Kidney (tissue), 14 donors: ENCODE results near the gene KNG1. TPM values are rescaled to one million over a fixed set of nuclear protein-coding genes. Genes with fewer than 3 reads are reported as not detected.

Source experiments
- DNase-seq, 5 donors: peaks; one replicate each; pipeline ENCODE4 v3.0.0-alpha.2; 2013 to 2020
- FAIRE-seq: peaks from 2 replicates; lab custom pipeline; 2012; peaks lifted over from hg19 to GRCh38; lab: Jason Lieb, UNC
- H3K27ac ChIP-seq, 2 donors: one replicate each; pipeline ENCODE4 v1.7.0; 2013; ENCODE audit warnings: low read depth in 2 of 2, low read length in 2 of 2, inconsistent platforms in 1 of 2
- H3K27me3 ChIP-seq: one replicate; pipeline ENCODE4 v1.7.1; 2013; ENCODE audit warnings: low read length, inconsistent platforms; ENCODE audit not compliant: control insufficient read depth, insufficient read depth
- H3K36me3 ChIP-seq, 3 donors: one replicate each; pipeline versions ENCODE4 v1.7.0 to v1.7.1; 2013; ENCODE audit warnings: low read length in 3 of 3, control low read depth in 1 of 3, inconsistent platforms in 1 of 3; ENCODE audit not compliant: insufficient read depth in 3 of 3, control insufficient read depth in 2 of 3
- H3K4me1 ChIP-seq, 3 donors: one replicate each; pipeline versions ENCODE4 v1.7.0 to v1.7.1; 2013; ENCODE audit warnings: low read length in 3 of 3, inconsistent platforms in 1 of 3, low read depth in 1 of 3; ENCODE audit not compliant: control insufficient read depth in 2 of 3, insufficient read depth in 2 of 3
- H3K4me3 ChIP-seq, 3 donors: one replicate each; pipeline versions ENCODE4 v1.7.0 to v1.8.1; 2013; ENCODE audit warnings: low read length in 3 of 3, control low read depth in 1 of 3, inconsistent platforms in 1 of 3
- H3K9ac ChIP-seq, 3 donors: one replicate each; pipeline versions ENCODE4 v1.7.0 to v1.7.1; 2013; ENCODE audit warnings: low read length in 3 of 3, control low read depth in 1 of 3, inconsistent platforms in 1 of 3
- H3K9me3 ChIP-seq, 3 donors: one replicate each; pipeline versions ENCODE4 v1.7.0 to v1.7.1; 2013; ENCODE audit warnings: low read length in 3 of 3, control low read depth in 1 of 3, inconsistent platforms in 1 of 3; ENCODE audit not compliant: control insufficient read depth in 2 of 3, insufficient read depth in 1 of 3
- CTCF ChIP-seq: IDR thresholded peaks from 3 replicates; pipeline ENCODE4 v1.5.1; 2012; ENCODE audit warnings: mild to moderate bottlenecking, moderate library complexity, borderline replicate concordance; ENCODE audit not compliant: insufficient read depth; ENCODE audit errors: extremely low read depth
- intact Hi-C: fragments of 100-400 bp; cut with DNase I; formaldehyde crosslinking; loops from one replicate; pipeline ENCODE4 v1.11.1; 2022
- polyA plus RNA-seq: library from polyadenylated mRNA; stranded (reverse); fragments of 350-450 nt; fragmentation: Illumina TruSeq; extraction: RNeasy Lipid Tissue Mini Kit (QIAGEN cat#74804); gene quantifications from one replicate; pipeline ENCODE4 v1.2.3, GENCODE V29; 2014; ENCODE audit warnings: low read depth, low replicate concordance; ENCODE audit not compliant: insufficient read depth
- total RNA-seq: library from RNA; stranded (reverse); fragmentation: NEBNext Ultra II Directional; extraction: Animal tissue kit (Norgen Biotek cat#: 25700); gene quantifications from one replicate; pipeline ENCODE4 v1.2.1, GENCODE V29; 2021
- donor health status: control.
- donor health status: control.
- donor health status: control.
- donor health status: control.
- donor health status: control.
- donor health status: DM: yes; HTN: yes; CAD: no.
- donor health status: Normal renal cell carcinoma (clear cell type).

Gene KNG1
- total and polyA plus RNA-seq, 2 donors from 2014 or later = 8.7 to 710 TPM

GRCh38 chr3:186694288-186695032 is 22.7 kb upstream of the KNG1 start:
- FAIRE-seq = no peak

GRCh38 chr3:186696522-186696921 is 20.6 kb upstream of the KNG1 start:
- intact Hi-C loops = no loop called here
- H3K27me3 ChIP-seq = no peaks in the 10 kb centered on the region
- no peak for DNase-seq
- H3K4me1 ChIP-seq = peaks cover 0 to 4% (median 0%) of the 10 kb centered on the region in 3 donors
- H3K9ac ChIP-seq = no peak overlapping the region
- H3K27ac ChIP-seq = no peak overlapping the region
- no peak for TF ChIP-seq CTCF
- FAIRE-seq = no peak
- H3K9me3 ChIP-seq = no peaks in the 10 kb centered on the region
- H3K36me3 ChIP-seq = no peaks in the 10 kb centered on the region
- H3K4me3 ChIP-seq = no peak overlapping the region

More at GRCh38 chr3:186694288-186695032, 22.7 kb upstream of the KNG1 start:
- no peak overlapping the region for H3K9ac ChIP-seq
- TF ChIP-seq CTCF = no peak
- no peaks in the 10 kb centered on the region for H3K27me3 ChIP-seq
- intact Hi-C loops = no loop called here
- DNase-seq = no peak
- H3K4me1 ChIP-seq = peaks cover 0 to 4% (median 0%) of the 10 kb centered on the region in 3 donors
- no peak overlapping the region for H3K4me3 ChIP-seq
- H3K27ac ChIP-seq = no peak overlapping the region
- no peaks in the 10 kb centered on the region for H3K36me3 ChIP-seq
- H3K9me3 ChIP-seq = no peaks in the 10 kb centered on the region

GRCh38 chr3:186697510-186697909 is 19.6 kb upstream of the KNG1 start:
- TF ChIP-seq CTCF = no peak
- FAIRE-seq (no peak), DNase-seq (no peak)
- Histone ChIP-seq H3K9ac (no peak overlapping the region), H3K36me3 (no peaks in the 10 kb centered on the region), H3K4me1 (peaks cover 0 to 4% (median 0%) of the 10 kb centered on the region in 3 donors), H3K27me3 (no peaks in the 10 kb centered on the region), H3K4me3 (no peak overlapping the region), H3K9me3 (no peaks in the 10 kb centered on the region), H3K27ac (no peak overlapping the region)
- intact Hi-C loops = no loop called here
